ENCODE results near the gene CECR2. TPM values are rescaled to one million over a fixed set of nuclear protein-coding genes. Genes with fewer than 3 reads are reported as not detected.

Gene CECR2
- total and polyA plus RNA-seq, 2 of the 8 experiments (the other 6 are each of a cell fraction or from before 2014, with no cell fraction given): 18.3 to 123 TPM

DNA sequence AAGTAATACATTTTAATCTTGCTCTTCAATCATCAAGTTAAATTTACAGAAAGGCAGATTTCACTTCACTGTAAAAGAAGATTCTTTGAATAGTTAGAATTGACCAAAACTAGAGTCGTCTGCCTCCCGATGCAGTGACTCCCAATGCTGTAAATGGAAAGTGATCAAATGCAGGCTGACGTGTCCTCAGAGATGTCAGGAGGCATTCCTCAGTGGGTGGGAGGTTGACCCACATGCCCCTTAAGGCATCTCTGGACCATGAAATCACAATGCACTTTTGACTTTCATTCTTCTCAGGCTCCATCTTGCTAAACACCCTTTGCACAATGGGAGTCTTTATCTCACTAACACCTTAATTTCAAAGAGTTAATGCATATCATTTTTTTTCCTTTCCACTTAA is 19.0 kb upstream of the CECR2 start (continued):
- TF ChIP-seq KDM1A (IDR thresholded peaks at IDR 0.05; ENCODE audit: borderline replicate concordance, low read length): no peak
